Measurements from ENCODE around the gene TCF12. TPM values are rescaled to one million over a fixed set of nuclear protein-coding genes. Genes with fewer than 3 reads are reported as not detected.

The TCF12 gene
- total and polyA plus RNA-seq, 11 donors, result 6.5 to 77.3 (median 43.5) TPM

GRCh38 chr15:57035664-57036063 lies 117.2 kb downstream of the TCF12 start:
- intact Hi-C loops (cut with DNase I), result loop anchor here in 1 of 10 donors (10.0 kb wide), 1 partner anchor 59 kb away; no protein-coding TSS in a partner anchor
- peaks cover 0 to 2% (median 0%) of the 10 kb centered on the region in 12 donors for H3K9me3 ChIP-seq

DNA sequence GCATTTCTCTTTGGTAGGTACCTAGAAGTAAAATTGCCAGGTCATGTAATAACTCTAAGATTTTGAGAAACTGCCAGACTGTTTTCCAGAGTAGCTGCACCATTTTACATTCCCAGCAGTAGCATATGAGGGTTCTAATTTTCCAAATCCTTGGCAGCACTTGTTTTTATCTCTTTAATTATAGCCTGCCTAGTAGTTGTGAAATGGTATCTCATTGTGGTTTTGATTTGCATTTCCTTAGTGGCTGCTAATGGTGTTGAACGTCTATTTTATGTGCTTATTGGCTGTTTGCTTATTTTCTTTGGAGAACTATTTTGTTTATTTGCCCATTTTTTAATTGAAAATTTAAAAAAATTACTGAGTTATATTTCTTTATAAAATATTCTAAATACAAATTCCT lies 117.9 kb downstream of the TCF12 start:
- Histone ChIP-seq H3K4me1 (peaks cover 4 to 55% (median 26%) of the 10 kb centered on the region in 12 donors), H3K4me3 (no peak overlapping the region), H3K36me3 (no peaks in the 10 kb centered on the region), H3K27ac (no peak overlapping the region), H3K27me3 (no peaks in the 10 kb centered on the region), H3K9me3 (peaks cover 0 to 2% (median 0%) of the 10 kb centered on the region in 12 donors)
- intact Hi-C loops (cut with DNase I), result loop anchor here in 1 of 10 donors (10.0 kb wide), 1 partner anchor 58 kb away; no protein-coding TSS in a partner anchor
- 17 to 37% (median 33%) methylated on average over 1 of the region's 1 CpG for WGBS, 4 donors
- no peak for DNase-seq
- TF ChIP-seq CTCF (IDR thresholded peaks at IDR 0.05), result no peak
- TF ChIP-seq POLR2A (IDR thresholded peaks at IDR 0.05), result no peak
- ATAC-seq, result no peak

More at GRCh38 chr15:57035664-57036063, 117.2 kb downstream of the TCF12 start:
- no peak for ATAC-seq
- Histone ChIP-seq H3K27ac (no peak overlapping the region), H3K4me1 (peaks cover 0 to 55% (median 32%) of the 10 kb centered on the region in 12 donors), H3K27me3 (no peaks in the 10 kb centered on the region), H3K4me3 (no peak overlapping the region), H3K36me3 (no peaks in the 10 kb centered on the region)
- DNase-seq, result no peak
- WGBS, 4 donors, result 70 to 74% (median 72%) methylated on average over 5 of the region's 5 CpGs
- TF ChIP-seq CTCF (IDR thresholded peaks at IDR 0.05), result no peak
- no peak for TF ChIP-seq POLR2A (IDR thresholded peaks at IDR 0.05)

GRCh38 chr15:57037548-57037947 lies 119.1 kb downstream of the TCF12 start:
- peaks cover 0 to 2% (median 0%) of the 10 kb centered on the region in 12 donors for H3K9me3 ChIP-seq
- TF ChIP-seq POLR2A (IDR thresholded peaks at IDR 0.05), result no peak
- no peak for TF ChIP-seq CTCF (IDR thresholded peaks at IDR 0.05)
- no peaks in the 10 kb centered on the region for H3K27me3 ChIP-seq
- peaks cover 0 to 44% (median 20%) of the 10 kb centered on the region in 12 donors for H3K4me1 ChIP-seq
- WGBS, 4 donors, result 96 to 97% (median 96%) methylated on average over 5 of the region's 5 CpGs
- no peak overlapping the region for H3K27ac ChIP-seq
- H3K4me3 ChIP-seq, result no peak overlapping the region
- DNase-seq, result no peak
- intact Hi-C loops (cut with DNase I), result loop anchor here in 1 of 10 donors (10.0 kb wide), 1 partner anchor 57 kb away; no protein-coding TSS in a partner anchor
- H3K36me3 ChIP-seq, result no peaks in the 10 kb centered on the region
- ATAC-seq, result no peak

- Histone ChIP-seq H3K36me3 (no peaks in the 10 kb centered on the region), H3K4me3 (no peak overlapping the region), H3K9me3 (peaks cover 0 to 2% (median 0%) of the 10 kb centered on the region in 12 donors), H3K27me3 (no peaks in the 10 kb centered on the region), H3K4me1 (peaks cover 0 to 43% (median 20%) of the 10 kb centered on the region in 12 donors), H3K27ac (no peak overlapping the region)
- WGBS, 4 donors, result 97 to 99% (median 98%) methylated on average over 2 of the region's 2 CpGs
- no peak for DNase-seq
- ATAC-seq, result no peak
- intact Hi-C loops (cut with DNase I), result loop anchor here in 1 of 10 donors (10.0 kb wide), 1 partner anchor 57 kb away; no protein-coding TSS in a partner anchor
- no peak for TF ChIP-seq CTCF (IDR thresholded peaks at IDR 0.05)
- TF ChIP-seq POLR2A (IDR thresholded peaks at IDR 0.05), result no peak
Measured at GRCh38 chr15:57038040-57038439, 119.6 kb downstream of the TCF12 start.
